HEK293 (cell line): ENCODE measurements around the gene CCDC167.

Experiments
- ZBTB7A ChIP-seq: fragments of 450-650 bp; formaldehyde crosslinking; IDR thresholded peaks from 2 replicates; pipeline ENCODE4 v1.5.1; 2016; ENCODE audit warnings: low read depth, missing biosample characterization, missing genetic modification characterization
- ZNF132 ChIP-seq: fragments of 450-650 bp; formaldehyde crosslinking; IDR thresholded peaks from 2 replicates; pipeline ENCODE4 v1.5.1; 2017; ENCODE audit warnings: missing biosample characterization, missing genetic modification characterization, borderline replicate concordance
- ZNF223 ChIP-seq: fragments of 450-650 bp; formaldehyde crosslinking; IDR thresholded peaks from 2 replicates; pipeline ENCODE4 v1.5.1; 2016; ENCODE audit warnings: missing biosample characterization, missing genetic modification characterization
- ZNF555 ChIP-seq: fragments of 450-650 bp; formaldehyde crosslinking; conservative IDR thresholded peaks from 2 replicates; pipeline ENCODE4 v1.5.1; 2017; ENCODE audit warnings: missing biosample characterization, mild to moderate bottlenecking, missing genetic modification characterization, inconsistent platforms
- ZNF768 ChIP-seq: fragments of 450-650 bp; formaldehyde crosslinking; IDR thresholded peaks from 2 replicates; pipeline ENCODE4 v1.5.1; 2018; ENCODE audit warnings: missing biosample characterization, mild to moderate bottlenecking, missing genetic modification characterization
- TF ChIP-seq, protein P1 (sequence below): fragments of 450-650 bp; formaldehyde crosslinking; IDR thresholded peaks from 2 replicates; pipeline ENCODE4 v1.5.1; 2016; ENCODE audit warnings: missing biosample characterization, missing genetic modification characterization
- TF ChIP-seq, protein P2 (sequence below): fragments of 450-650 bp; formaldehyde crosslinking; IDR thresholded peaks from 2 replicates; pipeline ENCODE4 v1.5.1; 2016; ENCODE audit warnings: missing biosample characterization, missing genetic modification characterization
- TF ChIP-seq, protein P3 (sequence below): sonication (generic); formaldehyde crosslinking; IDR thresholded peaks from 2 replicates; pipeline ENCODE4 v1.8.1; 2022; ENCODE audit warnings: mild to moderate bottlenecking, moderate library complexity, missing genetic modification reagents

DNA sequence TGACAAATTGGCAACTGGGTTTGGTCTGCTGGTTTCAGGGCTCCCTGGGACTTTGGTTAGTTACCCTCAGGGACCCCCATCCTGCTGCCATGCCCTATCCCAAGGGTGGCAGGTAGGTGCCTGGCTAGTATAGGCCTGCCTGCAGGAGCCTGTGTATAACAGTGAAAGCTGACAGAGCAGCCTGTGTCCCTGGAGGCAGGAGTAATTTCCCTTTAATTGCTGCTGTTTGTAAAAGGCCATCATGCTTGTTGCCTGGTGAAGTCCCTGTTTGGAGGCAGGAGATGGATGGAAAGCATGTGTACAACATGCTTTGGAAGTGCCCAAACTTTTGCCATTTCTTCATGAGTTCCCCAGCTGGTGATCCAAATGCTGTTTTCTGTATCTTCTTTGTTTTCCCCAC, 36.6 kb downstream of the CCDC167 start:
- TF ChIP-seq ZNF132 (tag by site-specific recombination) (no peak), ZNF768 (tag by site-specific recombination) (no peak), ZBTB7A (tag by site-specific recombination) (no peak), ZNF555 (tag by site-specific recombination) (no peak), ZNF223 (tag by site-specific recombination) (no peak)
- TF ChIP-seq, protein P1, sequence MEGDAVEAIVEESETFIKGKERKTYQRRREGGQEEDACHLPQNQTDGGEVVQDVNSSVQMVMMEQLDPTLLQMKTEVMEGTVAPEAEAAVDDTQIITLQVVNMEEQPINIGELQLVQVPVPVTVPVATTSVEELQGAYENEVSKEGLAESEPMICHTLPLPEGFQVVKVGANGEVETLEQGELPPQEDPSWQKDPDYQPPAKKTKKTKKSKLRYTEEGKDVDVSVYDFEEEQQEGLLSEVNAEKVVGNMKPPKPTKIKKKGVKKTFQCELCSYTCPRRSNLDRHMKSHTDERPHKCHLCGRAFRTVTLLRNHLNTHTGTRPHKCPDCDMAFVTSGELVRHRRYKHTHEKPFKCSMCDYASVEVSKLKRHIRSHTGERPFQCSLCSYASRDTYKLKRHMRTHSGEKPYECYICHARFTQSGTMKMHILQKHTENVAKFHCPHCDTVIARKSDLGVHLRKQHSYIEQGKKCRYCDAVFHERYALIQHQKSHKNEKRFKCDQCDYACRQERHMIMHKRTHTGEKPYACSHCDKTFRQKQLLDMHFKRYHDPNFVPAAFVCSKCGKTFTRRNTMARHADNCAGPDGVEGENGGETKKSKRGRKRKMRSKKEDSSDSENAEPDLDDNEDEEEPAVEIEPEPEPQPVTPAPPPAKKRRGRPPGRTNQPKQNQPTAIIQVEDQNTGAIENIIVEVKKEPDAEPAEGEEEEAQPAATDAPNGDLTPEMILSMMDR (tag by site-specific recombination) = no peak
- TF ChIP-seq, protein P2, sequence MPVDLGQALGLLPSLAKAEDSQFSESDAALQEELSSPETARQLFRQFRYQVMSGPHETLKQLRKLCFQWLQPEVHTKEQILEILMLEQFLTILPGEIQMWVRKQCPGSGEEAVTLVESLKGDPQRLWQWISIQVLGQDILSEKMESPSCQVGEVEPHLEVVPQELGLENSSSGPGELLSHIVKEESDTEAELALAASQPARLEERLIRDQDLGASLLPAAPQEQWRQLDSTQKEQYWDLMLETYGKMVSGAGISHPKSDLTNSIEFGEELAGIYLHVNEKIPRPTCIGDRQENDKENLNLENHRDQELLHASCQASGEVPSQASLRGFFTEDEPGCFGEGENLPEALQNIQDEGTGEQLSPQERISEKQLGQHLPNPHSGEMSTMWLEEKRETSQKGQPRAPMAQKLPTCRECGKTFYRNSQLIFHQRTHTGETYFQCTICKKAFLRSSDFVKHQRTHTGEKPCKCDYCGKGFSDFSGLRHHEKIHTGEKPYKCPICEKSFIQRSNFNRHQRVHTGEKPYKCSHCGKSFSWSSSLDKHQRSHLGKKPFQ = no peak
- TF ChIP-seq, protein P3, sequence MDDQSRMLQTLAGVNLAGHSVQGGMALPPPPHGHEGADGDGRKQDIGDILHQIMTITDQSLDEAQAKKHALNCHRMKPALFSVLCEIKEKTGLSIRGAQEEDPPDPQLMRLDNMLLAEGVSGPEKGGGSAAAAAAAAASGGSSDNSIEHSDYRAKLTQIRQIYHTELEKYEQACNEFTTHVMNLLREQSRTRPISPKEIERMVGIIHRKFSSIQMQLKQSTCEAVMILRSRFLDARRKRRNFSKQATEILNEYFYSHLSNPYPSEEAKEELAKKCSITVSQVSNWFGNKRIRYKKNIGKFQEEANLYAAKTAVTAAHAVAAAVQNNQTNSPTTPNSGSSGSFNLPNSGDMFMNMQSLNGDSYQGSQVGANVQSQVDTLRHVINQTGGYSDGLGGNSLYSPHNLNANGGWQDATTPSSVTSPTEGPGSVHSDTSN (CRISPR knock-in tag) = no peak
